ENCODE measurements around the gene ARHGEF19.

GRCh38 chr1:16149146-16149545 lies 63.3 kb downstream of the ARHGEF19 start:
- no peak for TF ChIP-seq NFYA (IDR thresholded peaks at IDR 0.05; ENCODE audit: borderline replicate concordance, low read depth, low read length)
- TF ChIP-seq EGR1 (IDR thresholded peaks at IDR 0.05; ENCODE audit: borderline replicate concordance in 1 of 2, low read depth in 2 of 2, low read length in 2 of 2), result no peak
- TF ChIP-seq USF1 (IDR thresholded peaks at IDR 0.05; ENCODE audit: borderline replicate concordance, extremely low read length, insufficient read depth, low read depth, low read length), result no peak

All from GM12878 (cell line).